Right lobe of liver (tissue), 4 donors: ENCODE data around the gene POU6F1.

Experiments
- CTCF ChIP-seq, 4 donors: fragments of 200-600 bp in 3 of 4; fragments of 450-650 bp in 1 of 4; IDR thresholded peaks; one replicate each; pipeline versions ENCODE4 v1.5.1 to v1.8.0; 2016 to 2022; ENCODE audit warnings: antibody characterized with exemption in 4 of 4, mild to moderate bottlenecking in 2 of 4
- POLR2A ChIP-seq: fragments of 450-650 bp; IDR thresholded peaks from one replicate; pipeline ENCODE4 v1.6.1; 2017; ENCODE audit warnings: antibody characterized with exemption, mild to moderate bottlenecking
- donor health status: DM: no; HTN: no; CAD: no.
- donor health status: DM: no; HTN: no; CAD: no.
- donor health status: DM: no; HTN: yes; CAD: no.

- TF ChIP-seq CTCF (IDR thresholded peaks at IDR 0.05) (no peak), POLR2A (no peak)
Observed at GRCh38 chr12:51192284-51192671, 25.6 kb downstream of the POU6F1 start.
